Gastrocnemius medialis (tissue), 4 donors: ENCODE data around the gene PTPRN2.

Experiments used
- POLR2A ChIP-seq, 2 donors: fragments of 450-650 bp; IDR thresholded peaks; one replicate each; pipeline ENCODE4 v1.6.1; 2017; ENCODE audit warnings: antibody characterized with exemption in 2 of 2, mild to moderate bottlenecking in 2 of 2, moderate library complexity in 2 of 2
- TF ChIP-seq, protein P1 (sequence below), 5 experiments: fragments of 450-650 bp in 3 of 5; fragments of 200-600 bp in 2 of 5; sonication (generic) in 2 of 5; IDR thresholded peaks in 4 of 5; conservative IDR thresholded peaks in 1 of 5; 1 replicate in 4 of 5; 2 replicates in 1 of 5; pipeline ENCODE4 v1.5.1; 2016 to 2019; ENCODE audit warnings: antibody characterized with exemption in 5 of 5, mild to moderate bottlenecking in 3 of 5, moderate library complexity in 3 of 5

GRCh38 chr7:157837047-157837446, 750.6 kb downstream of the PTPRN2 start:
- TF ChIP-seq, protein P1, sequence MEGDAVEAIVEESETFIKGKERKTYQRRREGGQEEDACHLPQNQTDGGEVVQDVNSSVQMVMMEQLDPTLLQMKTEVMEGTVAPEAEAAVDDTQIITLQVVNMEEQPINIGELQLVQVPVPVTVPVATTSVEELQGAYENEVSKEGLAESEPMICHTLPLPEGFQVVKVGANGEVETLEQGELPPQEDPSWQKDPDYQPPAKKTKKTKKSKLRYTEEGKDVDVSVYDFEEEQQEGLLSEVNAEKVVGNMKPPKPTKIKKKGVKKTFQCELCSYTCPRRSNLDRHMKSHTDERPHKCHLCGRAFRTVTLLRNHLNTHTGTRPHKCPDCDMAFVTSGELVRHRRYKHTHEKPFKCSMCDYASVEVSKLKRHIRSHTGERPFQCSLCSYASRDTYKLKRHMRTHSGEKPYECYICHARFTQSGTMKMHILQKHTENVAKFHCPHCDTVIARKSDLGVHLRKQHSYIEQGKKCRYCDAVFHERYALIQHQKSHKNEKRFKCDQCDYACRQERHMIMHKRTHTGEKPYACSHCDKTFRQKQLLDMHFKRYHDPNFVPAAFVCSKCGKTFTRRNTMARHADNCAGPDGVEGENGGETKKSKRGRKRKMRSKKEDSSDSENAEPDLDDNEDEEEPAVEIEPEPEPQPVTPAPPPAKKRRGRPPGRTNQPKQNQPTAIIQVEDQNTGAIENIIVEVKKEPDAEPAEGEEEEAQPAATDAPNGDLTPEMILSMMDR (IDR thresholded peaks at IDR 0.05 in 4 of 5, conservative IDR thresholded peaks at IDR 0.05 in 1 of 5): no peak
- TF ChIP-seq POLR2A (IDR thresholded peaks at IDR 0.05): no peak
